ENCODE data around the gene ZDHHC14. TPM values are rescaled to one million over a fixed set of nuclear protein-coding genes. Genes with fewer than 3 reads are reported as not detected.

ZDHHC14 gene
- total and polyA plus RNA-seq, 2 experiments from 2014 or later = 3.0 to 7.4 TPM

GRCh38 chr6:157525918-157526425 is 145.0 kb downstream of the ZDHHC14 start:
- H3K27me3 ChIP-seq (ENCODE audit: insufficient read depth) = no peaks in the 10 kb centered on the region

GRCh38 chr6:157527471-157527907 is 146.5 kb downstream of the ZDHHC14 start:
- DNase-seq (ENCODE audit: low spot score) = no peak
- Histone ChIP-seq H3K36me3 (ENCODE audit: insufficient read depth) (no peaks in the 10 kb centered on the region), H3K4me3 (no peak overlapping the region), H3F3A (replicated peaks; ENCODE audit: low read depth) (no peaks in the 10 kb centered on the region), H3K4me1 (ENCODE audit: insufficient read depth) (peaks cover 25% of the 10 kb centered on the region), H3K9me2 (ENCODE audit: insufficient read depth) (peaks cover 4% of the 10 kb centered on the region), H3K4me2 (no peak overlapping the region), H3K27ac (ENCODE audit: low read depth) (no peak overlapping the region), H3K79me2 (replicated peaks; ENCODE audit: insufficient read depth) (no peaks in the 10 kb centered on the region), H3K27me3 (ENCODE audit: insufficient read depth) (no peaks in the 10 kb centered on the region), H4K20me1 (replicated peaks; ENCODE audit: insufficient read depth) (no peaks in the 10 kb centered on the region), H2AFZ (no peak overlapping the region)
- H3K9me3 Mint-ChIP-seq = no peaks in the 10 kb centered on the region
- H3K36me3 Mint-ChIP-seq (ENCODE audit: low read depth) = peaks cover 3% of the 10 kb centered on the region
- no peak overlapping the region for H3K27ac Mint-ChIP-seq
- H3K4me1 Mint-ChIP-seq = peaks cover 21% of the 10 kb centered on the region
- H3K4me3 Mint-ChIP-seq = no peak overlapping the region
- ATAC-seq = no peak
- peaks cover 12% of the 10 kb centered on the region for H3K27me3 Mint-ChIP-seq (ENCODE audit: insufficient read depth, low read depth, poor library complexity)
- TF ChIP-seq ETS1 (IDR thresholded peaks at IDR 0.05) = no peak
- no peak for TF ChIP-seq REST (IDR thresholded peaks at IDR 0.05; ENCODE audit: unreplicated experiment)
- TF ChIP-seq ZNF462 (CRISPR knock-in tag; IDR thresholded peaks at IDR 0.05) = no peak
- TF ChIP-seq NANOG (IDR thresholded peaks at IDR 0.05; ENCODE audit: borderline replicate concordance) = no peak
- TF ChIP-seq POLR2AphosphoS5 (IDR thresholded peaks at IDR 0.05; ENCODE audit: low read depth) = no peak
- TF ChIP-seq ZNF114 (CRISPR knock-in tag; IDR thresholded peaks at IDR 0.05) = no peak
- no peak for TF ChIP-seq JUNB (IDR thresholded peaks at IDR 0.05; ENCODE audit: unreplicated experiment)
- TF ChIP-seq EZH2phosphoT487 (IDR thresholded peaks at IDR 0.05; ENCODE audit: unreplicated experiment) = no peak
- TF ChIP-seq CREB1 (CRISPR knock-in tag; IDR thresholded peaks at IDR 0.05; ENCODE audit: low read depth) = no peak
- no peak for TF ChIP-seq ZNF331 (CRISPR knock-in tag; IDR thresholded peaks at IDR 0.05; ENCODE audit: low read depth)
- TF ChIP-seq EZH2 (IDR thresholded peaks at IDR 0.05; ENCODE audit: low read depth, unreplicated experiment) = no peak

More at GRCh38 chr6:157525918-157526425, 145.0 kb downstream of the ZDHHC14 start:
- Histone ChIP-seq H3K9me2 (ENCODE audit: insufficient read depth) (no peaks in the 10 kb centered on the region; the same call in 1 of the 2 replicates), H3K36me3 (ENCODE audit: insufficient read depth) (no peaks in the 10 kb centered on the region), H3K4me2 (no peak overlapping the region), H3K4me3 (no peak overlapping the region), H4K20me1 (replicated peaks; ENCODE audit: insufficient read depth) (no peaks in the 10 kb centered on the region), H3K79me2 (replicated peaks; ENCODE audit: insufficient read depth) (no peaks in the 10 kb centered on the region), H3K27ac (ENCODE audit: low read depth) (no peak overlapping the region), H3K4me1 (ENCODE audit: insufficient read depth) (peaks cover 10% of the 10 kb centered on the region), H3F3A (replicated peaks; ENCODE audit: low read depth) (no peaks in the 10 kb centered on the region), H2AFZ (no peak overlapping the region)
- H3K4me1 Mint-ChIP-seq = peaks cover 11% of the 10 kb centered on the region
- no peak for DNase-seq (ENCODE audit: low spot score)
- no peak for ATAC-seq
- H3K27ac Mint-ChIP-seq = no peak overlapping the region
- H3K9me3 Mint-ChIP-seq = no peaks in the 10 kb centered on the region
- peaks cover 6% of the 10 kb centered on the region for H3K27me3 Mint-ChIP-seq (ENCODE audit: insufficient read depth, low read depth, poor library complexity)
- H3K36me3 Mint-ChIP-seq (ENCODE audit: low read depth) = peaks cover 3% of the 10 kb centered on the region
- no peak overlapping the region for H3K4me3 Mint-ChIP-seq
- TF ChIP-seq EZH2phosphoT487 (IDR thresholded peaks at IDR 0.05; ENCODE audit: unreplicated experiment) = no peak
- no peak for TF ChIP-seq EZH2 (IDR thresholded peaks at IDR 0.05; ENCODE audit: low read depth, unreplicated experiment)
